Activated T-helper 2 cell treated with anti-CD3 and anti-CD28 coated beads, Interferon-gamma antibody, Interleukin-2, Interleukin-4, amounts not matched to agents 10 μg/mL and 5 μg/mL and 100 μg/mL, durations not matched to agents 14 hours and 24 hours and 36 hours (primary cell): ENCODE data around the gene PTPRN2. TPM values are rescaled to one million over a fixed set of nuclear protein-coding genes. Genes with fewer than 3 reads are reported as not detected.

Source experiments
- DNase-seq: peaks from one replicate; pipeline ENCODE4 v3.0.0; 2021; ENCODE audit warnings: low spot score
- H3K27ac Mint-ChIP-seq: one replicate; pipeline ENCODE4 v1.8.0; 2021; ENCODE audit warnings: mixed read lengths
- H3K27me3 Mint-ChIP-seq: one replicate; pipeline ENCODE4 v1.8.0; 2021; ENCODE audit warnings: low read depth, mixed read lengths
- H3K36me3 Mint-ChIP-seq: one replicate; pipeline ENCODE4 v1.8.0; 2021; ENCODE audit warnings: low read depth, mixed read lengths
- H3K4me1 Mint-ChIP-seq: one replicate; pipeline ENCODE4 v1.8.0; 2021; ENCODE audit warnings: low read depth, mixed read lengths
- H3K4me3 Mint-ChIP-seq: one replicate; pipeline ENCODE4 v1.8.0; 2021; ENCODE audit warnings: low read depth, mild to moderate bottlenecking, moderate library complexity, mixed read lengths
- H3K9me3 Mint-ChIP-seq: one replicate; pipeline ENCODE4 v1.8.0; 2021; ENCODE audit warnings: mixed read lengths
- intact Hi-C: fragments of 100-400 bp; cut with micrococcal nuclease; formaldehyde crosslinking; loops from one replicate; pipeline ENCODE4 v1.15.1; 2023
- total RNA-seq: library from RNA; stranded (reverse); gene quantifications from 2 replicates; pipeline ENCODE4 v1.2.3, GENCODE V29; 2022

PTPRN2 gene
- total RNA-seq, 1 donor from 2014 or later = 1.3 TPM

GRCh38 chr7:158612546-158612945 lies 24.9 kb upstream of the PTPRN2 start:
- Mint-ChIP-seq H3K27me3 (no peaks in the 10 kb centered on the region), H3K27ac (no peak overlapping the region), H3K4me1 (peaks cover 17% of the 10 kb centered on the region), H3K4me3 (no peak overlapping the region), H3K9me3 (no peaks in the 10 kb centered on the region), H3K36me3 (peaks cover 33% of the 10 kb centered on the region)
- intact Hi-C loops = no loop called here
- no peak for DNase-seq

GRCh38 chr7:158611541-158611940 lies 23.9 kb upstream of the PTPRN2 start:
- peak overlapping the region; percentile 6 for H3K27ac Mint-ChIP-seq
- peaks cover 33% of the 10 kb centered on the region for H3K36me3 Mint-ChIP-seq
- H3K9me3 Mint-ChIP-seq = no peaks in the 10 kb centered on the region
- H3K4me3 Mint-ChIP-seq = no peak overlapping the region
- peaks cover 17% of the 10 kb centered on the region for H3K4me1 Mint-ChIP-seq
- DNase-seq = no peak
- intact Hi-C loops = no loop called here
- no peaks in the 10 kb centered on the region for H3K27me3 Mint-ChIP-seq

GRCh38 chr7:158609313-158609974 lies 21.8 kb upstream of the PTPRN2 start:
- no peak for DNase-seq
- intact Hi-C loops = no loop called here
- H3K27ac Mint-ChIP-seq = no peak overlapping the region
- H3K36me3 Mint-ChIP-seq = peaks cover 31% of the 10 kb centered on the region
- H3K4me3 Mint-ChIP-seq = no peak overlapping the region
- H3K4me1 Mint-ChIP-seq = peaks cover 17% of the 10 kb centered on the region
- no peaks in the 10 kb centered on the region for H3K9me3 Mint-ChIP-seq
- H3K27me3 Mint-ChIP-seq = no peaks in the 10 kb centered on the region

- H3K9me3 Mint-ChIP-seq = no peaks in the 10 kb centered on the region
- H3K4me1 Mint-ChIP-seq = peaks cover 10% of the 10 kb centered on the region
- no peak for DNase-seq
- intact Hi-C loops = no loop called here
- peaks cover 22% of the 10 kb centered on the region for H3K36me3 Mint-ChIP-seq
- H3K27me3 Mint-ChIP-seq = no peaks in the 10 kb centered on the region
- H3K27ac Mint-ChIP-seq = no peak overlapping the region
- H3K4me3 Mint-ChIP-seq = no peak overlapping the region
Observed at GRCh38 chr7:158607563-158607962, 19.9 kb upstream of the PTPRN2 start.

GRCh38 chr7:158606671-158607424 lies 19.2 kb upstream of the PTPRN2 start:
- Mint-ChIP-seq H3K36me3 (peaks cover 16% of the 10 kb centered on the region), H3K4me1 (peaks cover 4% of the 10 kb centered on the region), H3K4me3 (no peak overlapping the region), H3K27me3 (no peaks in the 10 kb centered on the region), H3K27ac (no peak overlapping the region), H3K9me3 (no peaks in the 10 kb centered on the region)
- intact Hi-C loops = no loop called here
- DNase-seq = no peak

GRCh38 chr7:158606129-158606528 lies 18.5 kb upstream of the PTPRN2 start:
- intact Hi-C loops = no loop called here
- Mint-ChIP-seq H3K27ac (no peak overlapping the region), H3K9me3 (no peaks in the 10 kb centered on the region)

GRCh38 chr7:158603773-158604755 lies 16.4 kb upstream of the PTPRN2 start:
- no peak for DNase-seq
- no peaks in the 10 kb centered on the region for H3K27me3 Mint-ChIP-seq
- no peaks in the 10 kb centered on the region for H3K9me3 Mint-ChIP-seq
- H3K4me1 Mint-ChIP-seq = no peaks in the 10 kb centered on the region
- no peak overlapping the region for H3K4me3 Mint-ChIP-seq
- intact Hi-C loops = no loop called here
- H3K36me3 Mint-ChIP-seq = peaks cover 12% of the 10 kb centered on the region
- H3K27ac Mint-ChIP-seq = no peak overlapping the region

More at GRCh38 chr7:158606129-158606528, 18.5 kb upstream of the PTPRN2 start:
- no peak overlapping the region for H3K4me3 Mint-ChIP-seq
- no peaks in the 10 kb centered on the region for H3K27me3 Mint-ChIP-seq
- no peaks in the 10 kb centered on the region for H3K4me1 Mint-ChIP-seq
- DNase-seq = no peak
- H3K36me3 Mint-ChIP-seq = peaks cover 12% of the 10 kb centered on the region

GRCh38 chr7:158602905-158603772 lies 15.5 kb upstream of the PTPRN2 start:
- Mint-ChIP-seq H3K4me3 (no peak overlapping the region), H3K9me3 (no peaks in the 10 kb centered on the region), H3K27ac (no peak overlapping the region), H3K27me3 (no peaks in the 10 kb centered on the region), H3K4me1 (no peaks in the 10 kb centered on the region), H3K36me3 (peaks cover 11% of the 10 kb centered on the region)
- intact Hi-C loops = no loop called here
- DNase-seq = no peak

GRCh38 chr7:158602041-158602440 lies 14.4 kb upstream of the PTPRN2 start:
- Mint-ChIP-seq H3K27me3 (no peaks in the 10 kb centered on the region), H3K27ac (no peak overlapping the region), H3K36me3 (peaks cover 11% of the 10 kb centered on the region), H3K4me1 (no peaks in the 10 kb centered on the region), H3K4me3 (no peak overlapping the region), H3K9me3 (no peaks in the 10 kb centered on the region)
- intact Hi-C loops = no loop called here
- no peak for DNase-seq

- no peak overlapping the region for H3K27ac Mint-ChIP-seq
- H3K4me3 Mint-ChIP-seq = no peak overlapping the region
- peaks cover 3% of the 10 kb centered on the region for H3K9me3 Mint-ChIP-seq
- H3K36me3 Mint-ChIP-seq = peaks cover 6% of the 10 kb centered on the region
- no peak for DNase-seq
- no peaks in the 10 kb centered on the region for H3K4me1 Mint-ChIP-seq
- intact Hi-C loops = no loop called here
- H3K27me3 Mint-ChIP-seq = no peaks in the 10 kb centered on the region
Observed at GRCh38 chr7:158601090-158601489, 13.5 kb upstream of the PTPRN2 start.

- intact Hi-C loops = no loop called here
- H3K27me3 Mint-ChIP-seq = no peaks in the 10 kb centered on the region
- no peak overlapping the region for H3K4me3 Mint-ChIP-seq
- no peaks in the 10 kb centered on the region for H3K4me1 Mint-ChIP-seq
- H3K27ac Mint-ChIP-seq = no peak overlapping the region
- peaks cover 6% of the 10 kb centered on the region for H3K36me3 Mint-ChIP-seq
- H3K9me3 Mint-ChIP-seq = peaks cover 10% of the 10 kb centered on the region
- no peak for DNase-seq
Observed at GRCh38 chr7:158596745-158597144, 9.1 kb upstream of the PTPRN2 start.

GRCh38 chr7:158596309-158596708 lies 8.7 kb upstream of the PTPRN2 start:
- no peak overlapping the region for H3K4me3 Mint-ChIP-seq
- H3K4me1 Mint-ChIP-seq = no peaks in the 10 kb centered on the region
- H3K27me3 Mint-ChIP-seq = no peaks in the 10 kb centered on the region
- peaks cover 6% of the 10 kb centered on the region for H3K36me3 Mint-ChIP-seq
- H3K27ac Mint-ChIP-seq = no peak overlapping the region
- peaks cover 10% of the 10 kb centered on the region for H3K9me3 Mint-ChIP-seq
- intact Hi-C loops = no loop called here
- DNase-seq = no peak
